ENCODE results near the gene NEURL3.

GRCh38 chr2:96536445-96537065 is 31.4 kb upstream of the NEURL3 start, which contains the start of gene ARID5A:
- TF ChIP-seq FOXM1 (IDR thresholded peaks at IDR 0.05; ENCODE audit: borderline replicate concordance) = no peak
- TF ChIP-seq CTBP1 (IDR thresholded peaks at IDR 0.05; ENCODE audit: borderline replicate concordance) = no peak
- TF ChIP-seq SP1 (IDR thresholded peaks at IDR 0.05) = peak; percentile 67
- TF ChIP-seq ARNT (IDR thresholded peaks at IDR 0.05) = no peak
- no peak for TF ChIP-seq LEF1 (IDR thresholded peaks at IDR 0.05; ENCODE audit: borderline replicate concordance)
- TF ChIP-seq ZNF384 (IDR thresholded peaks at IDR 0.05) = no peak
